ENCODE measurements around the gene EXOC6B. TPM values are rescaled to one million over a fixed set of nuclear protein-coding genes. Genes with fewer than 3 reads are reported as not detected.

EXOC6B gene
- total and polyA plus RNA-seq, 7 donors: 4.4 to 26.8 (median 14.1) TPM

- WGBS, 3 donors: 93 to 98% (median 94%) methylated on average over 1 of the region's 1 CpG
- H3K4me1 ChIP-seq: no peaks in the 10 kb centered on the region
- H3K36me3 ChIP-seq (ENCODE audit: insufficient read depth in 1 of 2, low read depth in 1 of 2): peaks cover 6 to 30% of the 10 kb centered on the region in 2 donors
- no peak overlapping the region for H3K27ac ChIP-seq
- DNase-seq (no peak), ATAC-seq (no peak)
- H3K27me3 ChIP-seq (ENCODE audit: insufficient read depth in 3 of 3, low read length in 2 of 3): no peaks in the 10 kb centered on the region
- TF ChIP-seq, protein P1, sequence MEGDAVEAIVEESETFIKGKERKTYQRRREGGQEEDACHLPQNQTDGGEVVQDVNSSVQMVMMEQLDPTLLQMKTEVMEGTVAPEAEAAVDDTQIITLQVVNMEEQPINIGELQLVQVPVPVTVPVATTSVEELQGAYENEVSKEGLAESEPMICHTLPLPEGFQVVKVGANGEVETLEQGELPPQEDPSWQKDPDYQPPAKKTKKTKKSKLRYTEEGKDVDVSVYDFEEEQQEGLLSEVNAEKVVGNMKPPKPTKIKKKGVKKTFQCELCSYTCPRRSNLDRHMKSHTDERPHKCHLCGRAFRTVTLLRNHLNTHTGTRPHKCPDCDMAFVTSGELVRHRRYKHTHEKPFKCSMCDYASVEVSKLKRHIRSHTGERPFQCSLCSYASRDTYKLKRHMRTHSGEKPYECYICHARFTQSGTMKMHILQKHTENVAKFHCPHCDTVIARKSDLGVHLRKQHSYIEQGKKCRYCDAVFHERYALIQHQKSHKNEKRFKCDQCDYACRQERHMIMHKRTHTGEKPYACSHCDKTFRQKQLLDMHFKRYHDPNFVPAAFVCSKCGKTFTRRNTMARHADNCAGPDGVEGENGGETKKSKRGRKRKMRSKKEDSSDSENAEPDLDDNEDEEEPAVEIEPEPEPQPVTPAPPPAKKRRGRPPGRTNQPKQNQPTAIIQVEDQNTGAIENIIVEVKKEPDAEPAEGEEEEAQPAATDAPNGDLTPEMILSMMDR (IDR thresholded peaks at IDR 0.05): no peak
- intact Hi-C loops (cut with DNase I): loop anchor here in 1 of 2 donors (10.0 kb wide), 1 partner anchor 394 kb away; no protein-coding TSS in a partner anchor
- no peaks in the 10 kb centered on the region for H3K9me3 ChIP-seq
- H3K4me3 ChIP-seq: no peak overlapping the region
Observed at GRCh38 chr2:72180351-72180750, 645.5 kb downstream of the EXOC6B start.

DNA sequence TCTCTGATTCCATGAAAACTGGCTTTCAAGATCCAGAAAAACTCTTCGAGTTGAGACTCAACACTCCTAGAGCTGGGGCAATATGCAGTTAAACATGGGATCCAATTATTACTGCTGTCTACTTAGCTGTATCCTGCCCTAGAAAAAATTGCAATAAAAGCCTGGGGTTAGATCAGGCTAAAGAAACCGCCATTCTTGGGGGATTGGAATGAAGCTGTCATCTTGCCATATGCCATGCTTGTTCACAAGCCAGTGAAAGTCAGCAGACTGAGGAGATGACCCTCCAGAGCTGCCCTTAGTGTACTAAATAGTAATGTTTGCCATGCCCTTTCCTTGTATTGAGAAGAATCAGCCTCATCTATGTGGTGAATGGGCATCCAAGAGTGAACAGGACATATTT is 647.3 kb downstream of the EXOC6B start:
- WGBS, 3 donors: 91 to 95% (median 94%) methylated on average over 2 of the region's 2 CpGs
- no peak overlapping the region for H3K27ac ChIP-seq
- H3K36me3 ChIP-seq (ENCODE audit: insufficient read depth in 1 of 2, low read depth in 1 of 2): peaks cover 6 to 30% of the 10 kb centered on the region in 2 donors
- intact Hi-C loops (cut with DNase I): no loop called here
- no peaks in the 10 kb centered on the region for H3K9me3 ChIP-seq
- no peaks in the 10 kb centered on the region for H3K27me3 ChIP-seq (ENCODE audit: insufficient read depth in 3 of 3, low read length in 2 of 3)
- ATAC-seq (no peak), DNase-seq (no peak)
- H3K4me1 ChIP-seq: no peaks in the 10 kb centered on the region
- TF ChIP-seq, protein P1 (IDR thresholded peaks at IDR 0.05): no peak
- H3K4me3 ChIP-seq: no peak overlapping the region

DNA sequence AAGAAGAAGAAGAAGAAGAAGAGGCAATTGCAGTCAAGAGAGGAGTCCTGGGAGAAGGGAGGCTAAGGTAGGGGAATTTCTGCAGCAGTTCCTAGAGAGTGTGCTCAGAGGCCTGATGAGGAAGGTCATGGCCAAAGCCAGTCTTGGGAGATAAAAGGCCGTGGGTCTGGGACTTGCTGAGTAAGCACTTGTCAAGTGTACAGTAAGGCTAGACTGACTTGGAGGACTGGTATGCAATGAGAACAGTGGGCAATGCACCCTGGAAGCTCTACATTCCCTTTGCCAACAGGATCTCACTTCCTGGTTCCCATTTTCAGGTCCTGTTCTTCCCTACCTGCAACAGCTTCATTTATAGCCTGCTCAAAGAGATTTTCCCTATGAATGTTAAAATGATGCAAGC is 649.6 kb downstream of the EXOC6B start:
- DNase-seq (no peak), ATAC-seq (no peak)
- 56 to 93% (median 79%) methylated on average over 1 of the region's 1 CpG for WGBS, 3 donors
- peaks cover 6 to 30% of the 10 kb centered on the region in 2 donors for H3K36me3 ChIP-seq (ENCODE audit: insufficient read depth in 1 of 2, low read depth in 1 of 2)
- H3K27me3 ChIP-seq (ENCODE audit: insufficient read depth in 3 of 3, low read length in 2 of 3): no peaks in the 10 kb centered on the region
- no peak overlapping the region for H3K4me3 ChIP-seq
- no peaks in the 10 kb centered on the region for H3K9me3 ChIP-seq
- intact Hi-C loops (cut with DNase I): no loop called here
- TF ChIP-seq, protein P1 (IDR thresholded peaks at IDR 0.05): no peak
- H3K4me1 ChIP-seq: no peaks in the 10 kb centered on the region
- no peak overlapping the region for H3K27ac ChIP-seq

DNA sequence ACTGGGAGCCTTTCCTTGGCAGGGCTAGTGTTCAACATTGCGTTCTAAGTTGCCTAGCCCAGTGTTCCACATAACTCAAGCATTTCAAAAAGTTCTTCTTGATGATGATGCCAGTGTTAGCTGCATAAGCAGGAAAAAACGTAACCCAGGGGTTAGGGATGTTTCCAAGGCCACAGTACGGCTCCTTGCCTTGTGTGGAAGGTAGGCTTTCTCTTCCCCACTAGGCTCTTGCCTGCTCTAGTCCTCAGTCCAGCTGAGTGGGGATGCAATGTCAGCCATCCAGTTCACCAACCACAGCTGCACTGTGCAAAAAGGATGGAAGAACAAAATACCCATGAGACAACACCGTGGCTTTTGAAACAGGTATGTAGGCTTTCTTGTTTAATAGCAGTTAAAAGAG is 650.2 kb downstream of the EXOC6B start:
- no peaks in the 10 kb centered on the region for H3K9me3 ChIP-seq
- intact Hi-C loops (cut with DNase I): no loop called here

More for the DNA sequence above, 650.2 kb downstream of the EXOC6B start:
- DNase-seq: no peak
- peaks cover 6 to 30% of the 10 kb centered on the region in 2 donors for H3K36me3 ChIP-seq (ENCODE audit: insufficient read depth in 1 of 2, low read depth in 1 of 2)
- no peak overlapping the region for H3K27ac ChIP-seq
- TF ChIP-seq, protein P1 (IDR thresholded peaks at IDR 0.05): no peak
- 72 to 95% (median 82%) methylated on average over 4 of the region's 4 CpGs for WGBS, 3 donors
- H3K27me3 ChIP-seq (ENCODE audit: insufficient read depth in 3 of 3, low read length in 2 of 3): no peaks in the 10 kb centered on the region
- ATAC-seq: no peak
- no peak overlapping the region for H3K4me3 ChIP-seq
- H3K4me1 ChIP-seq: no peaks in the 10 kb centered on the region
